ENCODE results near the gene STIM2. TPM values are rescaled to one million over a fixed set of nuclear protein-coding genes. Genes with fewer than 3 reads are reported as not detected.

STIM2 gene
- total RNA-seq, 1 experiment from 2014 or later: 23.9 TPM

GRCh38 chr4:26839016-26839415 is 21.6 kb upstream of the STIM2 start:
- intact Hi-C loops (cut with micrococcal nuclease; ENCODE audit: unreplicated experiment): no loop called here

GRCh38 chr4:26839534-26839951 is 21.1 kb upstream of the STIM2 start:
- intact Hi-C loops (cut with micrococcal nuclease; ENCODE audit: unreplicated experiment) (no loop called here), in situ Hi-C loops (cut with HindIII; ENCODE audit: low pct_unique_long_range_greater_than_20kb, low sequenced_read_pairs) (no loop called here)
- DNase-seq (ENCODE audit: low read depth, low spot score) (no peak), ATAC-seq (no peak)
- POLR2A ChIA-PET: no interaction called here
- Histone ChIP-seq H3K27ac (ENCODE audit: low read length) (no peak overlapping the region), H3K4me3 (ENCODE audit: low read depth in 2 of 2, low read length in 2 of 2) (no peak overlapping the region), H3K27me3 (ENCODE audit: control insufficient read depth, insufficient read depth, low read length) (no peaks in the 10 kb centered on the region; the same call in 1 of the 2 replicates), H3K4me1 (ENCODE audit: control insufficient read depth, insufficient read depth, low read length) (no peaks in the 10 kb centered on the region), H3K36me3 (ENCODE audit: control insufficient read depth, insufficient read depth, low read length) (no peaks in the 10 kb centered on the region), H3K9me3 (ENCODE audit: control insufficient read depth, insufficient read depth, low read depth, low read length) (no peaks in the 10 kb centered on the region)
- CTCF ChIA-PET: no interaction called here
- no TSS peak for BruUV-seq (replicated peaks)
- TF ChIP-seq POLR2AphosphoS5 (IDR thresholded peaks at IDR 0.05; ENCODE audit: low read depth, low read length): no peak
- no peak for TF ChIP-seq TCF7L2 (IDR thresholded peaks at IDR 0.05; ENCODE audit: low read depth, low read length)
- TF ChIP-seq SIN3A (IDR thresholded peaks at IDR 0.05; ENCODE audit: borderline replicate concordance, insufficient read depth, low read depth, low read length): no peak
- no peak for TF ChIP-seq REST (IDR thresholded peaks at IDR 0.05; ENCODE audit: insufficient read depth in 1 of 2, low read depth in 2 of 2, low read length in 1 of 2)
- no peak for TF ChIP-seq CTCF (IDR thresholded peaks at IDR 0.05)

More at GRCh38 chr4:26839016-26839415, 21.6 kb upstream of the STIM2 start:
- no TSS peak for BruUV-seq (replicated peaks)
- in situ Hi-C loops (cut with HindIII; ENCODE audit: low pct_unique_long_range_greater_than_20kb, low sequenced_read_pairs): no loop called here
- ATAC-seq (no peak), DNase-seq (ENCODE audit: low read depth, low spot score) (no peak)
- H3K27me3 ChIP-seq (ENCODE audit: control insufficient read depth, insufficient read depth, low read length): no peaks in the 10 kb centered on the region; the same call in 1 of the 2 replicates
- POLR2A ChIA-PET: no interaction called here
- H3K4me1 ChIP-seq (ENCODE audit: control insufficient read depth, insufficient read depth, low read length): no peaks in the 10 kb centered on the region
- H3K36me3 ChIP-seq (ENCODE audit: control insufficient read depth, insufficient read depth, low read length): no peaks in the 10 kb centered on the region
- H3K4me3 ChIP-seq (ENCODE audit: low read depth in 2 of 2, low read length in 2 of 2): no peak overlapping the region
- TF ChIP-seq POLR2AphosphoS5 (IDR thresholded peaks at IDR 0.05; ENCODE audit: low read depth, low read length) (no peak), REST (IDR thresholded peaks at IDR 0.05; ENCODE audit: insufficient read depth in 1 of 2, low read depth in 2 of 2, low read length in 1 of 2) (no peak)
- CTCF ChIA-PET: no interaction called here
- H3K27ac ChIP-seq (ENCODE audit: low read length): no peak overlapping the region
- H3K9me3 ChIP-seq (ENCODE audit: control insufficient read depth, insufficient read depth, low read depth, low read length): no peaks in the 10 kb centered on the region

Data from Panc1 (cell line).